IMR-90 (cell line): ENCODE measurements around the gene PSMG4.

Experiments used
- CTCF ChIP-seq: conservative IDR thresholded peaks from 2 replicates; pipeline ENCODE4 v1.5.1; 2012; ENCODE audit warnings: mild to moderate bottlenecking, low read depth, low read length, improper control_type of control experiment
- POLR2A ChIP-seq: IDR thresholded peaks from 2 replicates; pipeline ENCODE4 v1.6.1; 2012; ENCODE audit warnings: mild to moderate bottlenecking, low read depth, low read length

GRCh38 chr6:3232017-3232945 lies 26.5 kb upstream of the PSMG4 start:
- no peak for TF ChIP-seq CTCF
- no peak for TF ChIP-seq POLR2A
